AG04450 (cell line): ENCODE data around the gene PRKAG3. TPM values are rescaled to one million over a fixed set of nuclear protein-coding genes. Genes with fewer than 3 reads are reported as not detected.

Experiments
- CTCF ChIA-PET: fragments of 300-600, 350-600 bp; formaldehyde crosslinking; extraction: SDS; loops from one replicate; lab custom pipeline; 2022; ENCODE audit warnings: antibody characterized with exemption, inconsistent platforms; lab: Charles Lee
- POLR2A ChIA-PET: fragments of 350-600 bp; formaldehyde crosslinking; extraction: SDS; loops from one replicate; lab custom pipeline; 2021; ENCODE audit warnings: antibody characterized with exemption, inconsistent platforms; lab: Yijun Ruan, JAX
- DNase-seq: peaks from one replicate; pipeline ENCODE4 v3.0.0-alpha.2; 2011; ENCODE audit warnings: low read depth, low spot score
- H3K27ac ChIP-seq: one replicate; pipeline ENCODE4 v1.5.1; 2012; ENCODE audit warnings: low read depth, low read length, control low read depth
- H3K27me3 ChIP-seq: one replicate; pipeline ENCODE4 v1.6.0; 2012; ENCODE audit warnings: low read length; ENCODE audit not compliant: control insufficient read depth, insufficient read depth
- H3K4me3 ChIP-seq: 2 replicates; pipeline ENCODE4 v1.5.1; 2011; ENCODE audit warnings: mild to moderate bottlenecking, low read depth, low read length, control low read depth
- H3K9me3 ChIP-seq: 2 replicates; pipeline ENCODE4 v1.5.1; 2012; ENCODE audit warnings: low read length; ENCODE audit not compliant: control insufficient read depth, insufficient read depth
- polyA plus RNA-seq: library from polyadenylated mRNA; depleted of rRNA; stranded (reverse); fragments of >200 nt; gene quantifications from 2 replicates; pipeline ENCODE4 v1.2.3, GENCODE V29; 2011
- TF ChIP-seq, protein P1 (sequence below): IDR thresholded peaks from 2 replicates; pipeline ENCODE4 v1.5.1; 2011; ENCODE audit warnings: low read depth, low read length, control low read depth, inconsistent platforms

PRKAG3 gene
- polyA plus RNA-seq, 1 experiment: not detected

- TF ChIP-seq, protein P1, sequence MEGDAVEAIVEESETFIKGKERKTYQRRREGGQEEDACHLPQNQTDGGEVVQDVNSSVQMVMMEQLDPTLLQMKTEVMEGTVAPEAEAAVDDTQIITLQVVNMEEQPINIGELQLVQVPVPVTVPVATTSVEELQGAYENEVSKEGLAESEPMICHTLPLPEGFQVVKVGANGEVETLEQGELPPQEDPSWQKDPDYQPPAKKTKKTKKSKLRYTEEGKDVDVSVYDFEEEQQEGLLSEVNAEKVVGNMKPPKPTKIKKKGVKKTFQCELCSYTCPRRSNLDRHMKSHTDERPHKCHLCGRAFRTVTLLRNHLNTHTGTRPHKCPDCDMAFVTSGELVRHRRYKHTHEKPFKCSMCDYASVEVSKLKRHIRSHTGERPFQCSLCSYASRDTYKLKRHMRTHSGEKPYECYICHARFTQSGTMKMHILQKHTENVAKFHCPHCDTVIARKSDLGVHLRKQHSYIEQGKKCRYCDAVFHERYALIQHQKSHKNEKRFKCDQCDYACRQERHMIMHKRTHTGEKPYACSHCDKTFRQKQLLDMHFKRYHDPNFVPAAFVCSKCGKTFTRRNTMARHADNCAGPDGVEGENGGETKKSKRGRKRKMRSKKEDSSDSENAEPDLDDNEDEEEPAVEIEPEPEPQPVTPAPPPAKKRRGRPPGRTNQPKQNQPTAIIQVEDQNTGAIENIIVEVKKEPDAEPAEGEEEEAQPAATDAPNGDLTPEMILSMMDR: no peak
- Histone ChIP-seq H3K27me3 (no peaks in the 10 kb centered on the region), H3K4me3 (no peak overlapping the region), H3K27ac (no peak overlapping the region), H3K9me3 (no peaks in the 10 kb centered on the region; the same call in 1 of the 2 replicates)
- CTCF ChIA-PET: no interaction called here
- no peak for DNase-seq
- POLR2A ChIA-PET: no interaction called here
These were observed 16.9 kb downstream of the PRKAG3 start for GRCh38 chr2:218814540-218815243.

- POLR2A ChIA-PET: no interaction called here
These were observed 17.7 kb downstream of the PRKAG3 start for GRCh38 chr2:218813771-218814460.

DNA sequence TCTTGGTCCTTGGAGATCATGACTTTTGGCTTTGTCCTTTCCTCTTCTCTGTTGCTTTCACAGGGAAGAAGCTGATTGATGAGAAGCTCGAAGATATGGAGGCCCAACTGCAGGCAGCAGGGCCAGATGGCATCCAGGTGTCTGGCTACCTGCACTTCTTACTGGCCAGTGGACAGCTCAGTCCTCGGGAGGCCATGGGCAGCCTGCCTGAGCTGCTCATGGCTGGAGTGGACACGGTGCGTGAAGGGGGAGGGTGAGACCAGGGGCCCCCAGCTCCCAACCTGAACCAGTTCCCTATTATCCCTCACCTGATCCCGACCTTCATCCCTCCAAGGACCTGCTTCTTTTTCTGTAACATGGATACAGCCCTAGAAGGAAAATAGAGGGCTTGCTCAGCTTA lies 18.7 kb downstream of the PRKAG3 start:
- no peaks in the 10 kb centered on the region; the same call in 1 of the 2 replicates for H3K9me3 ChIP-seq
- H3K4me3 ChIP-seq: no peak overlapping the region
- no peak overlapping the region for H3K27ac ChIP-seq
- CTCF ChIA-PET: interaction anchor here (0.6 to 1.4 kb wide), 2 partner anchors 64 to 130 kb away, joined by 4 read pairs; no protein-coding TSS in a partner anchor
- TF ChIP-seq, protein P1: no peak
- POLR2A ChIA-PET: no interaction called here
- no peak for DNase-seq
- no peaks in the 10 kb centered on the region for H3K27me3 ChIP-seq

More at GRCh38 chr2:218813771-218814460, 17.7 kb downstream of the PRKAG3 start:
- DNase-seq: no peak
- Histone ChIP-seq H3K27ac (no peak overlapping the region), H3K9me3 (no peaks in the 10 kb centered on the region; the same call in 1 of the 2 replicates), H3K27me3 (no peaks in the 10 kb centered on the region), H3K4me3 (no peak overlapping the region)
- TF ChIP-seq, protein P1: no peak
- CTCF ChIA-PET: no interaction called here

- CTCF ChIA-PET: interaction anchor here (1.4 kb wide), 1 partner anchor 64 kb away, joined by 4 read pairs; no protein-coding TSS in a partner anchor
- H3K4me3 ChIP-seq: no peak overlapping the region
- no peak overlapping the region for H3K27ac ChIP-seq
- H3K27me3 ChIP-seq: no peaks in the 10 kb centered on the region
- DNase-seq: no peak
- POLR2A ChIA-PET: no interaction called here
- TF ChIP-seq, protein P1: no peak
- no peaks in the 10 kb centered on the region; the same call in 1 of the 2 replicates for H3K9me3 ChIP-seq
These were observed 19.3 kb downstream of the PRKAG3 start for GRCh38 chr2:218812096-218812815.
